HG03342 (cell line): ENCODE measurements around the gene TMA16.
"Not testable (repeated sequence)": the region's sequence is repeated elsewhere in the genome, so short reads cannot be mapped to it uniquely, and the experiment has no call there.

ENCODE experiments used
- ATAC-seq: cut with Tn5 transposase; IDR thresholded peaks from one replicate; pipeline ENCODE4 v1.9.1; 2021; ENCODE audit warnings: mild to moderate bottlenecking, moderate library complexity; ENCODE audit not compliant: unreplicated experiment

TMA16 gene

DNA sequence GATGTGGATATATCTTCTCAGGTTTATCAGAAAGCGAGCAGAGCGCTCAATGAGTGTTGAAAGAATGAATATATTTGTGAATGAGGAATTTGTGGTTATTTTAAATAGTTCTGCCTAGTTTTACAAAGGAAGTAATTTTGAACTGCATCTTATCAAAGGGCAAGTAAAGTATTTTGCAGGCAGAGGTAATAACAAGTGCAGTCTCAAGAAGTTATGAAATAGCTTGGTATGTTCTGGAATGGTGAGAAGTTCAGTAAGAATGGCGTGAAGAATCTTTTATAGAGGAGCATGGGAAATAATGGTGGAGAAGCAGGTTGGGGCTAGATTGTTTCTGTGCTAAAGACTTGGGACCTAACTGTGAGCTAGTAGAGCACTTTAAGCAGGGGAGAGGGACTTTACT, 10.9 kb downstream of the TMA16 start:
- ATAC-seq = no peak

DNA sequence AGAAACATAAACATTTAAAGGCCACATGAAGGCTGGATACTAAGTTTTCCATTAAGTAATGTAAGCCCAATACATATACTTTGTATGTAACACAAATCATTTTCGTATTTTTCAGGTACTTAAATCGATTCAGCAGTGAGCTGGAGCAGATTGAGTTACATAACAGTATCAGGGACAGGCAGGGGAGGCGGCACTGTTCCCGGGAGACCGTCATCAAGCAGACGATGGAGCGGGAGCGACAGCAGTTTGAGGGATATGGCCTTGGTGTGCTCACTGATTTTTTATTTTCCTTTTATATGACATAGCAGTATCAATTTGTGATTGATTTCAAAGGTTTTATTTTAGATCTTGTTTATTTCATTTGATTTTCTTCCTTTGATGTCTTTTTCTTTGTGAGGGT, 20.7 kb downstream of the TMA16 start:
- no peak for ATAC-seq

DNA sequence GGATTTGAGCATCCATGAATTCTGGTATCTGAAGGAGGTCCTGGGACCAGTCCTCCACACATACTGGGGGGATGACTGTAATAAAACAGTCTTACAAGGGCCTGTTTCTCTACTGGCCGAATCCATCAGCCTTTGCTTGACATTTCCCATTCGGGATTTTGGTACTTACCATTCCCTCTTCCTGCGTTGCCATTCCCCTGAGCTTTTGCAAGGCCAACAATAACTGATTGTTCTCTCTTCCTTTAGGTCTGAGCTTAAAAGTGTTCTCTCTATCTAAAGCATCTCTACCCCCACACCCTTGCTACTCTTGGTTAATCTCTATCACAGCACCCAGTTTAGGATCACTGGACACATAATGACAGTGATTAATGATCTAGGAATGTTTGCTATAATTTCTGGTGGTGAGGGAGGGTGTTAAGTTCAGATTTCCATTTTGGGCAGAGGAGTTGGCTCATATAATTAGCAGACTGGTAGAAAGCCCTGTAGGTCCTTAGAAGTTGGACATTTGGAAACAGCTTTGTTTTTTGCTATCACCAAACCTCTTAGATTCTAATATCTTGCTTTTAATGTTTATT, 29.4 kb downstream of the TMA16 start:
- no peak for ATAC-seq

DNA sequence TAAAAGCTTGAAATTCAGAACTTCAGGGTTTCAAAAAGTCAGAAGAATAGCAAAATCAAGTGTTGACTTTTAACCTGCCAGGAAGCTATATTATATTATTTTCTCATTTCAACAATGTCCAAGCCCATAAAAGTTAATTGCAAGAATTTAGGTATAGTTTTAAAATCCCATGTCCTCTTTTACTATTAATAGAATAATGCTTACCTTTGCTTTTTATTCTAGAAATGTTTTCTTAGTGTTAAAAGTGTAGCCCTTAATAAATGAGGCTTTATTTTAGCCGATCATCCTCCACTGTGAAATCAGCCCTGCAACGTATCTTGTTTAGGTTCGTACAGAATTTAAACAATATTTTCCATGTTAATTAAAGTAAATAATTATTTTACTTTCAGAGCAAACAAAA, 31.5 kb downstream of the TMA16 start:
- ATAC-seq = no peak

DNA sequence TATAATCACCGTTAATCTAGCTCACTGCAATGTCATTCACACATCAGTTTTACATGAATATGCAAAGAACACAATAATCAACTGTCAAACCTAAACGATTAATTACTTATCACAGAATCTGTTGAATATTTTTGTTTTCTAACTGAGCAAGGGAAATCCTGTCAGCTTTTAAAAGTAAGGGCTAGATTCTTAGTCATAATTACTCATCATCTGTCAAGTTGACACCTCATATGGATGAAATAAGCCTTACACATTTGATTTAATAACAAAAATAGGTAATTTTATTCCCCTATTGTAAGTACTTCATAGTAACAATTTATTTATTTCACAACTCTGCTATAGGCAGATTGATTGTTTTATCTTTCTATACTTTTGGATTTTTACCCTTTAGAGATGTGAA, 32.7 kb downstream of the TMA16 start:
- no peak for ATAC-seq

DNA sequence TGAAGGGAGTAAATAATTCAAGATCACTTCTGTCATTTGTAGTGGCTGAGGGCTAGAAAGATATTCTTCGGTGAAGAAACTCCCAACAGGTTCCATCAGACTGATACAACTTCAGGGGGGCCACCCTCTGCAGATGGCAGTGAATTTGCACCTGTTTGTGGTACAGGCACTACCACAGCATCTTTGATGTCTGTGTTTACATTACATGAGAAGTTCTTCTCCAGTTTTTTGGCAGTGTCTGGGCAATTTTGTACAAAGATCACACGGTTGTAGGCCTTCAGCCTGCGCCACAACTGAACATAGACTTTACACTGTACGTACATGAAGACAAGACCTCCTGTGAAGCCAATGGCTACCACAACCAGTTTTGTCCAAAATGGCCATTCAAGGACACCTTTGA, 34.2 kb downstream of the TMA16 start:
- no peak for ATAC-seq

DNA sequence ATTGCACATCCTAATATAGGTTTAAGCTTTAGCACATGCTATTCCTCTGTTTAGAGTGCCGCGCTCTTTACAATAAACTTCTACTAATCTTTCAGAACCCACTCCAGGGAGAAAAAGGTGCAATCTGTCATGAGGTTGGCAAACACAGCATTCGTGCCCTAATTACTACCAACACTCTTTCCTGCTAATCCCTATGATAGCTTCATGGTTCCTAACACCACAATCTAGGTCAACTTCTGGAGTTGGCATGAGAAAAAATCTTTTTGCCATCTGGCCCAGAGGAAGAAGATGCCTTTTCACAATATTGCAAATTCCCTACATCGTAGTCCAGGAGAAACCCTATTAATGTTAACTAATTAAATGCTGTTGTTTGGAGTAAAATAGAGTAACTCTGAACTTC, 39.6 kb downstream of the TMA16 start:
- ATAC-seq = no peak

DNA sequence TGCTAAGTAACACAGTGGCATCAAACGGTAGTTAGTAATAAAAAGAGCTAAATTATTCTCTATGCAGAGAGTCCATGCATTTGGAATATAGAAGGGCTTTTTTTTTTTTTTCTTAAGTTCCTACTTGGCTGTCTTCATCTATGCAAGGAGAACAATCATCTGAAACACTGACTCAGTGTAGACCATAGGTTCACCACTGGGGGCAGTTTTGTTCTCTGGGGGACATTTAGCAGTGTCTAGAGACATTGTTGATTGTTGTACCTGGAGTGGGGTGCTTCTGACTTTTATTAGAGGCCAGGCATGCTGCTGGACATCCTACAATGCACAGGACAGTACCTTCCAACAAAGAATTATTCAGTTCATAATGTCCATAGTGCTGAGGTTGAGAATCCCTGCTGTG, 41.2 kb downstream of the TMA16 start:
- ATAC-seq = no peak

DNA sequence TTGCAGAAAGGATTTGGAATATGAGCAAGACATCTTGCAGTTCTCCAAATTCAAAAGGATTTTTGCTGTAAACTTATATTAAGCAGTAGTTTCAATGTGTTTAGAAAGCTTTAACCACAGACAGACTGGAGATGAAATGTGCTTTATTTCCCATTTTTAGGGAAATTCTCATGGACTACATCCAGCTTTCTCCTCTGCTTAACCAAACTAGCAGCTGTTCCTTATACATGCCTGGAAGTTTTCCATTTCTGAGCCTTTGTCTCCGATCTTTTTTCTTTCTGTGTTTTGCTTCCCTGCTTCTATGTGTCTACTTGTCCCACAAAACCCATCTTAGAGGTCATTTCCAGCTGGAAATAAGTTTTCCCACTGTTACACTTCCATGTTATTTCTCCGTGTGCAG, 41.6 kb downstream of the TMA16 start:
- no peak for ATAC-seq

DNA sequence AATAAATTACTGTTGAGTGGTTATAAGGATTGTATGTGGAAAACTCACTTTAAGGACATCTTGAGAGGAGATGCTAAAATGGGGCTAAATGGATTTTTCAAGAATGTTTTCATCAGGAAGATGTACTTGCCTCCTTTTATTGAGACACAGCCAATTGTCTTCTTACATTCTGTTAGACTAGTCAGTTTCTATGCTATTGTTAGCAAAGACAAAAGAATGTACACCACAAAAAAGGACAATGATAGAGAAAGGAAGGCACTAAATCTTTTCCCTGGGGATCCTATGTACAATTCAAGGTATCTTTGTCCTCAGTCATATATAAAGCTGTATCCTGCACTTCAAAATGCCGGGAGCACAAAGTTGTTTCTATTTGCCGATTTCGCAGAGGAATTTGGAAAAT, 42.6 kb downstream of the TMA16 start:
- no peak for ATAC-seq

DNA sequence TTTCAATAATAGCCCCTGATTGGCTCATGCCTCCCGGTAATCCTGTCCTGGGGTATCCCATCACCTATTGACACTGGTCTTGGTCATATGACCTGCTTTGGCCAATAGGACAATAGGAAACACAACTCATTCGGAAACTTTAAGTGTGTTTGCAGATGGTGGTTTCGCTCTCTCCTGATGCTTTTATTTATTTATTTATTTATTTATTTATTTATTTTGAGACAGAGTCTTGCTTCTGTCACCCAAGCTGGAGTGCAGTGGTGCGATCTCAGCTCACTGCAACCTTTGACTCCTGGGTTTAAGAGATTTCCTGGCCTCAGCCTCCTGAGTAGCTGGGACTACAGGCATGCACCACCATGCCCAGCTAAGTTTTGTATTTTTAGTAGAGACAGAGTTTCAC, 44.3 kb downstream of the TMA16 start:
- not testable (repeated sequence) for ATAC-seq

DNA sequence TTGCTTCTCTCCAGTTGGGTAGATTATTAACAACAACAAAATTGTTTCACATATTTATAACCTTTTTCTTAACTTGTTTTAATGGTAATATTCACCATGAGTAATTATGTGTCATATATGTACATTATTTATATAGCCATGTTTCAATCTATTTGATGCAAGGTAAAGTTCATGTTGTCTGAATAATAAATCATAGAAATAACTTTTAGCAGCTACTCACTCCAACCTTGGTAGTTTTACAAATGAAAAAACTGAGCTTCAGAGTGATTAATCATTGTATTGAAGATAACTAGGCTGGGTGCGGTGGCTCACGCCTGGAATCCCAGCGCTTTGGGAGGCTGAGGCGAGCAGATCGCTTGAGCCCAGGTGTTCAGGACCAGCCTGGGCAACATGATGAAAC, 46.0 kb downstream of the TMA16 start:
- ATAC-seq = no peak

DNA sequence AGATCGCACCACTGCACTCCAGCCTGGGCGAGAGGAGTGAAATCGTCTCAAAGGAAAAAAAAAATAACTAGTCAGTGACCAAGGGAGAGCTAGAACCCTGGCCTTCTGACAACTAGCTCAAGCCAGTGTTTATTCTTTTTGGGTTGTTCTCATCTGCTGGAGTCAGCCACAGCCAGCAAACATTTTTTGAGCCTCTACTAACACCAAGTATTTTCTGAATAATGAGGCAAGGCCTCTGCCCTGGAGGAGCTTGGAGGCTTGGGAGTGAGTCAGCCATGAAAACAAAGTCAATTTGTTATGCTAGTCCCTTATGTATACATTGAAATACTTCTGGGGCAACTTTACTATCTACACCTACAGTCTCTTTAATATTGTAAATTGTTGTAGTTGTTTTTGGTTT, 46.5 kb downstream of the TMA16 start:
- ATAC-seq = no peak

DNA sequence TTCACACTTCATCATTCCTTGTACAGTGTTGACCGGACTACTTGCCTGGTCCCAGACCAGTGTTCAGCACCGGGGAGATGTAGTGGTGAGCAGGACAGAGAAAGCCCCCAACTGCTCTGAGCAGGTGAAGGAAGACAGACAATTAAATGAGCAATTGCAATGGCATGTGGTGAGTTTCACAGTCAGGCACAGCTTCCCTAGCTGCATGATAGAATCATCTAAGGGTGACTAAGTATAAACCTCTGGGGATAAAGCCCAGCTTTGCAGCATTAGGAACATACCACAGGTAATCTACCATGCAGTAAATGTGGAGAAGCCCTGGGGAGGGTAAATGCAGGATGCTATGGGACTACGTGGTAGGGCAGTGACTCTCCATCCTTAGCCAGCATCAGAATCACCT, 47.8 kb downstream of the TMA16 start:
- no peak for ATAC-seq

DNA sequence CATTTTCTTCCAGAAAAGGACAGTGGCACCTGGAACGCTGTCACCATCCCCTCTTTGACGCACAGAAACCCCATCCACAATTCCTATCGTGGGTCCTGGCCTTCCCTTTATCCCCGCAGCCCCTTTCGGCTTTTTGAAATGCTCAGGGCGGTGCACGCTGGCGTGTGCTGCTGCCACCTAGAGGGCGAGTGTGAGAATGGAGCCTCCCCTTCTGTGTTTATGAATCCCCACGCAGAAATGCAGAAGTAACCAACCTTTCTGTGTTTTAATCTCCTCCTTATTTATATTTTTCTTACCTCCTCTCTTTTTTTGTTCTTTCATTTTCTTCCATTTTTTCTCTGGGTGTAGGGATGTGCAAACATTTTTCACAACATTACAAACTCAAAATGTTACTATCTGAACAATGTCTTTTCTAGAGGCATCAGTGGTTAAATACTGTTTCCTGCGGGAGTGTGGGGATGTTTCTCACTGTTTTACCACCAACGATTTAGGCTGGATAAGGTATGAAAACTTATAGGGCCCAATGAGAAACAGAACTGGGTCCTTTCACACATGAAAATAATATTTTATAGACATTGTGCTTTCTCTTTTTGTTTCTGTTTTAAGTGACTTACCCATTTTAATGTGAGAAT, 50.0 kb downstream of the TMA16 start:
- ATAC-seq = peak; percentile 83

DNA sequence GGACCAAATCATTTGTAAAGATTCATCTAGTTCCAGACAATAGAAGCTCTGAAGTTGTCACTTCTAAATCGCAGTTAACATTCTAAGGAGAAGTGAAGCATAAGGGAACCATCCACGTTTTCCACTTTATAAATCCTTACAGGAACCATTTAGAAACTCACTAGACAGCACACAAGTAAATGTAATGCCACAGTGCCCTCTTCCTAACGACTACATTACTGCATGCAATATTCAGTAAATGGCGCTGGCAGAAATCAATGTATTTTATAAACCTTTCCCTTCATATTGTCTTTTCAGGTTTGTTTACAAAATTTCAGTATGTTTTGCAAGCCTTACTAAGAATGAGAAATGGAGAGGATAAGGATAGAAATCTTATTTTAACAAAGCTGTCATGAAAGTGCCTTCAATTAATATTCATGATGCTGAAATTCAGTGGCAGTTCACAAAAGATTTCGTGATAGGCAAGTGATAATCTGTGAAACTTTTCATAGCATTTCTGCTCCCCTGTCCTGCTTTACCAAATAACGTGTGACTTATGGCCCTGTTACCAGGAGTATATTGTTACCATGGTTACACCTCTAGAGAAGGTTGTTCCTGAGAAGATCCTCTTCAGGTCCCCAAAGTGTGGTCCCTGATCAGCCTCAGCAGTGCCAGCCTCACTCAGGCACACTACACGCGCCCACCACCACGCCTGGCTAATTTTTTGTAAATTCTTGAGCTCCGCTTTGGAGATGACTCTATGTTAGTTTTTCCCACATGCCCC, 54.2 kb downstream of the TMA16 start:
- ATAC-seq = peak; percentile 44

DNA sequence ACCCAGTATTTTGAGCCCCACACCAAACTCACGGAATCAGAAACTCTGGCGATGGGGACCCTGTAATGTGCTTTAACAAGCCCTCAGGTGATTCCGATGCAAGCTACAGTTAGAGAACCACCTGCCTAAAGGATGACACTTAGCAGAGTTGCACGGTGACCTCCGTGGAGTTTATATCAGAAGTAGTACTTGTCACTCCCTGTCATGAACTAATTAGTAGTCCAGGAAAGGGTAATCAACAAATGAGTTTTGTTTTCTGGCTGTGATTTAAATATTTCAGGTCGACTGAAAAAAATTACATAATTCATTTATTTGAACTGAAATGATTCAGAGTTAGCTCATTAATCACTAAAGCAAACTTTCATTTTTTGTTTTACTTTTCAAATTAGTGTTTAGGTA, 56.4 kb downstream of the TMA16 start:
- ATAC-seq = no peak

DNA sequence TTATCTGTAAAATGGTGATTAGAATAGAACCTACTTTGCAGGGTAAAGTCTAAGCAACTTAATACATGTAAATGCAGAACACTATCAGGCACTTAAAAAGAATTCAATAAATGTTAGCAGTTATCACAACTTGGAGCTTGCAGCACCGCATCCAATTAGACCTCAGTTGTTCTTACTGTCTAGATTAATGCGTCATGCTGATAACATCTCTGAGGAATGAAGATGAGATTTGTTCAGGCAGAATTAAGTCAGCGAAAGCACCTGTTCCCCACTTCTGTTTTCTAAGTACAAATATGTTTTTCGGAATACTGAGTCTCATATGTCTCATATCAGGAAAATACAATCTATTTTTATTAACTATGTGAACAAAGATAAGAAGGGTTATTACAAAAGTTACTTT, 58.7 kb downstream of the TMA16 start:
- ATAC-seq = no peak

DNA sequence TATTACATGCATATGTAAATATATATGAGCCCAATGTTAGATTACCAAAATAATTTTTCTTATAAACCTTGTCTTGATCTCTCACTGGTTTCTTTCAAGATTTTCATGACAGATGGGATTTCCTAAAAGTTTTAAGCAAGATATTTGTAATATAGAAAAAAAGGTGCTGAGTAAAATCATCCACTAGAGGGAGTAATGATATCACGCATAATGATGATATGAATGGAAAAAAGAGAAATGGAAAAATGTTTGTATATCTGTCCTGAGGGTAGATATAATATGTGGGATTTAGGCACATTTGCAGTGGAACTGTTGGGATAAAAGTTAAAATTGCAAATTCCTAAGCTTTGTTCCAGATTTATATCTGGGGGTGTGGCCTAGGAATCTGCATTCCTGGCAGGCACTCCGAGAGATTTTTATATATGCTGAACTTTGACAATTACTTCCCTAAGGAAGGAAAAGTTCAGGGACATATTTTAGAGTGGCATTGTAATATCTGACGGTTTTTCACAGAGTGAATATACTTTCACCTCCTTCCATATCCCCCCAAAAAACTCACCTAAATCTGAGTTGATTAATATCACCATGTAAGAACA, 60.5 kb downstream of the TMA16 start:
- ATAC-seq = no peak

DNA sequence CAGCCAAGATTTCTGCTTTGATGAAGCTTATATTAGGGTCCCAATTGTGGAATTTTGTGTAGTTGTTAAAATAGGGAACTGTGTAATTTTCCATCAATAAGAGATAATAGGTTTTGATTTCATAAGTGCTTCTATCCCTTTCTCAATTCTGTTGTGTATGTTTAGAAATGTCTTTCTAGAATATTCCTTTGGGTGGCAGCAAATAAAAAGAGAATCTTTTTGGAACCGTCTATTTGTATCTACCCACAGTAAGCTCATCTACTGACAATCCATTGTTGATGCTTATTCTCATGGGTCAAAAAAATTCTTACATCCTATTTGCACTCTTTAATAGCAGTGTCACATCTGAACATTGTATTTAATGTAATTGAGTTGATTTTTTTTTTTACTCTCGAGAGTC, 61.7 kb downstream of the TMA16 start:
- ATAC-seq = no peak

DNA sequence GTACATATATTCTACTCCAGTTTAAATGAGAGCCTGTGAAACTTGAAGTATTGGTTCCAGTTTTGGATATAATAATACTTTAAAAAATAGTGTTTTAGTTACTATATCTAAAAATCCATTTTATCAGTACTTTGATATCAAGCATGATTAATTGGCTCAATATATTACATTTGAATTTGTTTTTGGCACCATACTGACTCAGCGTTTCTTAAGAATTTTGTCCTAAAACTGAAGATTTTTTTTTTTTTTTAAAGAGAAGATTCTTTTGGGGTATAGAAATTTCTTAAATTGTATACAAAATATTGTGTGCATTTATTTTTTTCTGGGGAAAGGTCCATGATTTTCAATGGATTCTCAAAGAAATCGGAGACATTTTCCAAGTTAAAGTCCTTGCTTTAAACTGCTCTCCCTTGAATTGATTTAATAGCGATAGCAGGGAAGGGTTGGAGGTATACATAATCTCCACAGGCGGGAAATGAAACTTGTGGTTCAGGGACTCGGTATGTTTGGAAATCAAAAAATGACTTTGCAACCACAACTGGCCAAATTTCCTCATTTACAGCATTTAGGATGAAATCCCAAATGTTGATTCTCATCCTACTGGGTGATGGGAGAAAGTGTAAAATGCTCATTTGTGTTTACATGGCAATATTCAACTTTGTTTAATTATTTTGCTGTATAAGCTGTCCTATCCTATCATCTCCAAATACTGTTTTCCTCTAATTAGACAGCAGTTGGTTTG, 62.3 kb downstream of the TMA16 start:
- ATAC-seq = no peak
